Measurements from ENCODE around the gene AQR.
"Not testable (repeated sequence)": the region's sequence is repeated elsewhere in the genome, so short reads cannot be mapped to it uniquely, and the experiment has no call there.

The AQR gene

DNA sequence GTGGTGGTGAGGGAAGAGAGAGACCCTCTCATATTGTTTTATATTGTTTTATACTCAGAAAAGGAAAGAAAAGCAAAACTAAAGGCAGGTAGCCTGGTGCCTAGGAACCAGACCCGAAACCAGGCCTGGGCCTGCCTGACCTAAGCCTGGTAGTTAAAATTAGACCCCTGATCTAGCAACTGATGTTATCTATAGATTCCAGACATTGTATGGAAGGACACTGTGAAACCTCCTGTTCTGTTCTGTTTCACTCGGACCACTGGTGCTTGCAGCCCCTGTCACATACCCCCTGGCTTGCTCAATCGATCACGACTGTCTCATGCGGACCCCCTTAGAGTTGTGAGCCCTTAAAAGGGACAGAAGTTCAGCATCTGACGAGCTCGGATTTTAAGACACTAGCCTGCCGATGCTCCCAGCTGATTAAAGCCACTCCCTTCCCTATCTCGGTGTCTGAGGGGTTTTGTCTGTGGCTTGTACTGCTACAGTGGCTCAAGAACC, 156.6 kb downstream of the AQR start:
- not testable (repeated sequence) for DNase-seq (ENCODE audit: low spot score)

DNA sequence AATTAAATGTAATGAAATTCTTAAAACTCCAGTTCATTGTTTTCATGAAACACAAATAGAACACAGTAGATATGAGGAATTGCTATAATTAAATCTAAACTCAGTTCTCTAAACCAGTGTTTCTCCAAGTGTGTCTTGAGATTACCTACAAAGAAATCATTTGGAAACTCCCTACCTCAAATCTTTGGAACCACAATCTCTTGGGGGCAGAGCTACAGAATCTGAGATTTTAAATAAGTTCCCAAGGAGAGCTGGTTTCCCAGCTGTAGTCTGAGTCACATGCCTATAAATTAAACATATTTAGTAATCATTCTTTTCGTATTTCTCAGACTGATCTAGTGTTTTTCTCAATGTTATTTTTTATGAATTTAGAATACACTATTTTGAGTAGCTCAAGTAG, 157.2 kb downstream of the AQR start:
- DNase-seq (ENCODE audit: low spot score): no peak

DNA sequence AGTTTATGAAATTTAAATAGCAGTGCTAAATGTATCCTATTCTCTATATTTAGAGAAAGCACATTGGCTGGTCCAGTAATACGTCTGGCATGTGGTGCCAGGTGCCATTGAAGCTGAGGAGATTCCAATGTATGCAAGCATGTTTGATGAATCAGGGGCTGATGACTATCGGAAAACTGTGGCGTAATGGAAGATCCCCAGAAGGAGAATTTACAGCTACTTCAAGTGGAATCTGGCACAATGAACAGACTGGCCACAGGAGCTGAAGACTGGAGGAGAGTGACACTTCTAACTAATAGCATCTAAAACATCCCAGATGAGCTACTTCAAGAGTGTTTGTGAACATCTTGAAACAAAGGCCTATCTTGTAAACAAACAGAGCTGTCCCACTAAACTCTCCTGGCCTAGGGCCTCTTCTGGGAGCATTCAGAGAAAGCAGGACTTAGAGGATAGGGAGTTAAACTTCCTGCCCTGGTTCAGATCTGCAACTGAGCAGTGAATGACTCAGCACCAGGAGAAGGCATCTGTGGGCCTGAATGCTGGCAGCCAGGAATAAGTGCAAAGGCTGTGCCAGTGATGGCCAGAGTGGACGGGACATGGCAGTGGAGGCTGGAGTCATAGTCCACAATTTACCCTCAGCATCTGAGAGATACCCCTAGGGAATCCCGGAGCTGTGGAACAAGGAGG, 159.0 kb downstream of the AQR start:
- no peak for DNase-seq (ENCODE audit: low spot score)

- DNase-seq (ENCODE audit: low spot score): no peak
Observed at GRCh38 chr15:34809186-34809585, 160.4 kb downstream of the AQR start.

DNA sequence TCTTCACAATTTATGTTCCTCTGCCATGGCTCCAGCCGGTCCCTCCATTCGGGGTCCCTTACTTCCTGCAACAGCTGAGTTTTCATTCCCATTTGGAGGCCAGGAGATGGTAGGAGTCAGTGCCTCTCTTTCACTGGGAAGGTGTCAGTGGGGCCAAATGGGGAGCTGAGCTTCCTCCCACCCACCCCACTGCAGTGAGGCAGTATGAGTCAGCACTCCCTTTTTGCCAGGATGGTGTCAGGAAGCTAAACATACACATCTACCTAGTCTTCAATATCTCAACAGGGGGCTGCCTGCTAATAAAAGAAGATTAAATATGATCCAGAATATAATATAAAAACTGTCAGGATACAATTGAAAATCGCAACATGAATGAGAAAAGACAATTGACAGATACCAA, 161.5 kb downstream of the AQR start:
- DNase-seq (ENCODE audit: low spot score): no peak

DNA sequence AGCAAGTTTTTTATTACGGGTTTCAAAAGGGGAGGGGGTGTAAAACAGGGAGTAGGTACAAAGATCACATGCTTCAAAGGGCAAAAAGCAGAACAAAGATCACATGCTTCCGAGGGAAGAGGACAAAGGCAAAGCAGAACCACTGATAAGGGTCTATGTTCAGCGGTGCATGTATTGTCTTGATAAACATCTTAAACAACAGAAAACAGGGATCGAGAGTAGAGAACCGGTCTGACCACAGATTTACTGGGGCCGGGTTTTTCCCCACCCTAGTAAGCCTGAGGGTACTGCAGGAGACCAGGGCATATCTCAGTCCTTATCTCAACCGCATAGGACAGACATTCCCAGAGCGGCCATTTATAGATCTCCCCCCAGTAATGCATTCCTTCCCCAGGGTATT, 162.3 kb downstream of the AQR start:
- DNase-seq (ENCODE audit: low spot score): not testable (repeated sequence)

DNA sequence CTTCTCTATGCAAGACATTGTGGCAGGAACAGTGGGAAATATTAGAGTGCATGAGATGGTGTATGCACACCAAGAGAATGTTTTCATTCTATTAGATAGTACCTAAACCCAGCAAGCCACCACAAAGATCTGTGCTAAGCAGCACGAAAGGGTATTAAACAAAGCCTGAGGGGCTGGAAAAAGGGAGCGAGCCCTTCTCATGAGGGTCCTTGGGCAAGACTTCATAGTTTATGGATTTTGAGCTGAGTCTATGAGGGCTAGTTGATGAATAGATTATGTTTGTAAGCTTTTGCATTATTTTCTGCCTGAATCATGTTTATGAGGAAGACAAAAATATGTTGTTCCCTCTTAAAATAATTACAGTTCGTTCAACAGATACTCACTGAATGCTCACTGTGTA, 164.8 kb downstream of the AQR start:
- no peak for DNase-seq (ENCODE audit: low spot score)

DNA sequence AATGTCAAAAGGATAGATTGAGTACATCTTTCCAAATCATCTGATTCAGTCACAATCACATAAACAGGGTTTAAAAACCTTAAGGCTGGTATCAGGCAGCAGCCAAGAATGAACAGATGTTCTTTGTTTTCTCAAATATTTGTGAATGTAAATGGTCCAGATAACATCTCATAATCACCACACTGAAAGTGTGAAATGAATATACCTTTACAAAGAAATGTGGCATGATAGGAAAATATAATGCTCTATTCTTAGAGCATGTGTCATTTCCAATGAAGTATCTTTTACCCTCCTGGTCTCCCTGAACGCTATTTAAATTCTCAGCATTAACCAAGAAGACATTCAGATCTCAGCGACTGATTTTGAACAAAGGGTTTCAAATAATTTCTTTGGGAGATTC, 165.4 kb downstream of the AQR start:
- no peak for DNase-seq (ENCODE audit: low spot score)

GRCh38 chr15:34802803-34803750, 166.5 kb downstream of the AQR start:
- no peak for DNase-seq (ENCODE audit: low spot score)

DNA sequence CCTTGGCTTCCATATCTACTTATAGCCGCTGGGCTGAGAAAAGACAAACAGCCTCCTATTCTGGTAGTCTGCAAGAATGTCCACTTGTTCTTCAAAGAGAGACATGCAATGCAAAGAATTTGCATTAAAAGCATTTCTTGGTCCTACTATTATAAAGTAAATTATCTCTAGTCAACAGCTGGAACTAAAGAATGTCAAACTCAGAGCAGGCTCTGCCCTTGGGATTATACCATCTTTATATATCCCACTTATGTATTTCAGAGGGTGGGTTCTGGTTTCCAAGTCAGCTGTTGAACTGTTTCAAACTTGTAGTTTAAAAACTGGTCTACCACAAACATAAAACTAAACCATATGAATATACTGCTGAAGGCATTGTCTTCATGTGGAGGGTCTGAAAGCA, 167.2 kb downstream of the AQR start:
- DNase-seq (ENCODE audit: low spot score): no peak

Measured in COLO829 (cell line).